Forelimb muscle (tissue), 1 donor: ENCODE data around the gene KCNK13. TPM values are rescaled to one million over a fixed set of nuclear protein-coding genes. Genes with fewer than 3 reads are reported as not detected.
"Not testable (repeated sequence)": the region's sequence is repeated elsewhere in the genome, so short reads cannot be mapped to it uniquely, and the experiment has no call there.

ENCODE experiments used
- DNase-seq: peaks from one replicate; pipeline ENCODE4 v3.0.0-alpha.2; 2013; ENCODE audit warnings: low read depth
- polyA plus RNA-seq: library from polyadenylated mRNA; unstranded; fragments of 120-200 nt; gene quantifications from one replicate; pipeline ENCODE4 v1.2.1, GENCODE V29; 2013; ENCODE audit not compliant: insufficient read length

KCNK13 gene
- polyA plus RNA-seq, 1 donor: 0.30 TPM

DNA sequence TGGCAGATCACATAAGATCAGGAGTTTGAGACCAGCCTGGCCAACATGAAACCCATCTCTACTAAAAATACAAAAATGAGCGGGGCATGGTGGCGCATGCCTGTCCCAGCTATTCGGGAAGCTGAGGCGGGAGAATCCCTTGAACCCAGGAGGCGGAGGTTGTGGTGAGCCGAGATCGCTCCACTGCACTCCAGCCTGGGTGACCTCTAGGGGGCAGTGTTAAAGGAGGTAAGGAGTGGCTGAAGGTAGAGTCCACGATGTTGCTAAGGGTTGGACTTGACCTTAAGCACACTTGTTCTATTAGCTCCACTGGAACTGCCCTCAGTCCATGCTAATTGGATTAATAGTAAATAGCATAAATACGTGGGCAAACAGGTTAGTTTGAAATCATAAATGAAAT, 132.1 kb downstream of the KCNK13 start:
- no peak for DNase-seq

DNA sequence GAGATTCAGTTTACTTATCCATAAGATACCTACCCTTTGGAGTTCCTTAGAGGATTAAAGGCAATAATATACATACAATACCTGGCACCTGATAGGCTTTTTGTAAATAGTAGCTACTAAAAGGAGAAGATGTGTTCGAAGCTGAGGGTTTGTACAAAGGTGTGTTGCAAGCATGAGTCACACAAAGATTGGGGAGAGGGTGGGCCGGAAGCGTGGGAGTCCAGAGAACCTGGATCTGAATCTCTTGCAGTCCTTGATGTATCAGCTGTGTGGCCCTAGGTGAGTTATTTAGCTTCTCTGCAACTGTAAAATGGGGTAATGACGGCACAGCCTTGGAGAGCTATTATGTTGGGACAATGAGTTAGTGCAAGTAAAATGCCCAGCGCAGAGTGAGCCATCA, 132.9 kb downstream of the KCNK13 start:
- DNase-seq: no peak

DNA sequence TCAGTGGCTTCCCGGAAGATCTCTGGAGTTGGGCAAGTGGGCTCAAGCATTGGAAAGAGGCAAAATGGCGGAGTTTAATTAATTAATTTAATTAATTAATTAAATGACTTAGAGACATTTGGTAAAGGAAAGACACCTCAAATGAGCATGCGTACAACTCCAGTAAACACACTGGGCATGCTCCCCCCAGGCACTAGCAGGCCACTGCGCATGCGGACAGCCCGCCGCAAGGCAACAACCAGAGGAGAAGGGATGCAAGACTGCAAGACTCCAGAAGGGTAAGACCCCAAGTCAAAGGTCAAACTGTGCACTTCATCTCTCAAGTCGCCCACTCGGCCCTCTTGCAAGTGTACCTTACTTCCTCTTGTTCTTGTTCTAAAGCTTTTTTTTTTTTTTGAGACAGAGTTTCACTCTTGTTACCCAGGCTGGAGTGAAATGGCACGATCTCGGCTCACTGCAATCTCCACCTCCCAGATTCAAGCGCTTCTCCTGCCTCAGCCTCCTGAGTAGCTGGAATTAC, 136.8 kb downstream of the KCNK13 start:
- no peak for DNase-seq

DNA sequence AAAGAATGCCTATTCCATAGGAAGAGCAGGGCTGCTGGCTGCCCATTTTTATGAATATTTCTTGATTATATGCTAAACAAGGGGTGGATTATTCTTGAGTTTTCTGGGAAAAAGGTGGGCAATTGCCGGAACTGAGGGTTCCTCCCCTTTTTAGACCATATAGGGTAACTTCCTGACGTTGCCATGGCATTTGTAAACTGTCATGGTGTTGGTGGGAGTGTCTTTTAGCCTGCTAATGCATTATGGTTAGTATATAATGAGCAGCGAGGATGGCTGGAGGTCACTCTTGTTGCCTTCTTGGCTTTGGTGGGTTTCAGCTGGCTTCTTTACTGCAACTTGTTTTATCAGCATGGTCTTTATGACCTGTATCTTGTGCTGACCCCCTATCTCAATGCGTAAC, 138.8 kb downstream of the KCNK13 start:
- DNase-seq: not testable (repeated sequence)

DNA sequence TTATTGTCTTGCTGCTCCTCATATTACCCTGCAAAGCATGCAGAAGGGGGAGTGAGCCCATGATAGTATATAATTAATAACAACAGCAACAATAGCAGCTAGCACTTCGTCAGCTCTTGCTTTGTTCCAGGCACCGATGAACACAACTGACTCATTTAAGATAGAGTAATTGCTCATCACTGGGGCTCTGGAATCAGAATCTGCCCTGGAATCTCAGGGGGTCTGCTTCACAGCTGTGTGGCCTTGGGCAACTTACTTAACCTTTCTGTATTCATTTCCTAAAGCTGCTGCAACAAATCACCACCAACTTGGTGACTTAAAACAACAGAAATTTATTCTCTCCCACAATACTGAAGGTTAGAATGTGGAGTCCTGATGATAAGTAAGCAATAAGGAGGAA, 139.6 kb downstream of the KCNK13 start:
- no peak for DNase-seq

DNA sequence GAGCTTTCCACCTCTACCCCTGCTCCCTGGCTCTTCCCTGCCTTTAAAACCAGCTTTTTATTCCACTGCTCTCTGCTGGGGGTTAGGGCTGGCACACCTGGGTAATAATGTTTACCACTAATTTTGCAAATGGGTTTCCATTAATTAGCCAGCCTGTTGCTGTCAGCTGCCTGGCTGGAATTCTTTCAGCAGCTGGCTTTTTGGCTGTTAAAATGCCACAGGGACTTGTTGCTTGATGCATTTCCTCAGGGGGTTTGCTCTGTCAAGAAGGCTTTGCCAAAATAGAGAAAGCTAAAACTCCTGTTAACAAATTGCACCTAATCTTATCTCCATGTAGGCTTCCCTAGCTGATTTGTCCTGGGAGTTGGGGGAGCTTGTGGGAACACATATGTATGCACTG, 142.7 kb downstream of the KCNK13 start:
- no peak for DNase-seq

DNA sequence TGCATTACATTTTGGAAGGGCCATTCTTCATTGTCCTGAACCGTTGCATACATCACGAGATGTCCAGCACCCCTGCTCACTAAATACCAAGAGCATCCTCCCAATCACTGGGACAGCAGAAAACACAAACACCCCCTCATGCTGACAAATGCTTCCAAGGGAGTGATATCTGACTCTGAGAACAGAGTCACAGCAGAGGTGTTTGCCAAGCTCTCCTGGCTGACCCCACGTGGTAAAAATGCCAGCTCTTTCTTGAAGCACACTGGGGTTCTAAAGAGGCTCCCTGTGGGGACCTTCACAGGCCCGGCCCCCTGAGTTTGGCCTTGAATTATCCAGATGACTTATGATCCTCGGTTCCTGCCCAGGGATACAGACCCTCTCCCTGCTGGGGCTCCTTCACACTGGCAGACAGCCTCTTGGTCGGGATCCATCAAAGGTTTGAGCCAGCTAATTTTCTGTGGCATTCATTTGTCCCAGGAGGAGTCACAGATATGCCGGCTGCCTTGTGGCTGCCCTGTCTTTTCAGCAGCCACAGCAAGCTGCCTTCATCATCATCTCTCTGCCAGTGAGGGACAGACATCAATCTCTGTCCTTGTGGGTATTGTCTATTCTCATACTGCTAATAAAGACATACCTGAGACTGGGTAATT, 151.4 kb downstream of the KCNK13 start:
- no peak for DNase-seq

DNA sequence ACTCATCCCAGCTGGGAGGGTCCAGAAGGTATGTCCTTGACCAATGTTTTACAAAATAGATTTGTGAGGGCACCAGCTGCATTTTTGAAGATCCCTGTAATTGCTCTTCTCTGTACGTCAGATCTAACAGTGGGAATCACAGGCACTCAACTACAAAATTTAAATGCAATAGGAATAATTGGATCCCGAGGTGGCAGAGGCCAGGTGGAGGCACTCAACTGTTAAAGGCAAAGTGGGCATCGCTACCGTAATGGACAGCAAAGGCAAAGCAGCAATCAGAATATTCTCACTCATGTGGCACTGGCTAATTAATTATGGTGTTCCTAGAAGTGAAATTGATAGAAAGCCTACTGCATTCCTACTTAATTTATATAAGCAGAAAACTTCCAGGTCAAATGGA, 166.7 kb downstream of the KCNK13 start:
- no peak for DNase-seq

DNA sequence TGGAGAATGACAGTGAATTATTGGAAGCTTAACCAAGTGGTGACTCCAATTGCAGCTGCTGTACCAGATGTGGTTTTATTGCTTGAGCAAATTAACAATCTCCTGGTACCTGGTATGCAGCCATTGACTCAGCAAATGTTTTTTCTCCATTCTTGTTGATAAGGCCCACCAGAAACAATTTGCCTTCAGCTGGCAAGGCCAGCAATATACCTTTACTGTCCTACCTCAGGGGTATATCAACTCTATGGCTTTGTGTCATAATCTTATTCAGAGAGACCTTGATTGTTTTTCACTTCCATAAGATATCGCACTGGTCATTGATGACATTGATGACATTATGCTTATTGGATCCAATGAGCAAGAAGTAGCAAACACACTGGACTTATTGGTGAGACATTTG, 168.1 kb downstream of the KCNK13 start:
- not testable (repeated sequence) for DNase-seq

Other genes with a start within 250 kb of the KCNK13 start
- 5.0 TPM for gene EFCAB11, start 107.3 kb upstream of the KCNK13 start, polyA plus RNA-seq
- gene TDP1, start 106.1 kb upstream of the KCNK13 start, polyA plus RNA-seq: 8.1 TPM
- 110 TPM for gene PSMC1, start 194.6 kb downstream of the KCNK13 start, polyA plus RNA-seq